GM13976 (cell line): Measurements from ENCODE around the gene PIK3AP1.
"Not testable (repeated sequence)": the region's sequence is repeated elsewhere in the genome, so short reads cannot be mapped to it uniquely, and the experiment has no call there.

ENCODE experiments used
- DNase-seq: peaks from one replicate; pipeline ENCODE4 v3.0.0; 2012; ENCODE audit warnings: low spot score
- CTCF ChIP-seq: IDR thresholded peaks from 2 replicates; pipeline ENCODE4 v1.5.1; 2012; ENCODE audit warnings: borderline replicate concordance, mild to moderate bottlenecking; ENCODE audit not compliant: insufficient read depth; ENCODE audit errors: extremely low read depth, missing control alignments, control extremely low read depth
- in situ Hi-C: fragments of 300-500 bp; cut with MboI; formaldehyde crosslinking; loops from one replicate; pipeline ENCODE4 v1.12.0; 2022; ENCODE audit warnings: low sequenced_read_pairs, mixed read lengths, inconsistent platforms; ENCODE audit not compliant: unreplicated experiment

Gene PIK3AP1

DNA sequence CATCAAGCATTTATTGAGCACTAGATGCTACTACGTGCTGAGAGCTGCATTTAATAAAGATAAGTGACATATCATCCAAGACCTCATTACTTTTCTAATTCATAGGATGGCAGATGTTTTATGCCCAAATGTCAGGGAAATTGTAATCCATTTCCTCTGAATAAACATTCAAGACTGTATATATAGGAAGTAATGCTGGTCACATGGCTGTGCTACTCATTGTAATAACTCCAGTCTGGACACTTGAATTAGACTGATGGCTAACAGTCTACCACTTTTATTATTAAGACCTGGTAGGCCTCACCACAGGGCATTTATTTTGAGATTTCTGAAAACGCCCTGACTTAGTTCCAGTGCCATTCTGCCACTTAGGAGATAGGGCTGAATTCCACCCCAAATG is 36.6 kb downstream of the PIK3AP1 start:
- TF ChIP-seq CTCF: no peak
- in situ Hi-C loops: no loop called here
- DNase-seq: no peak

GRCh38 chr10:96683065-96683464 is 37.2 kb downstream of the PIK3AP1 start:
- in situ Hi-C loops: no loop called here

GRCh38 chr10:96681524-96681923 is 38.8 kb downstream of the PIK3AP1 start:
- no peak for DNase-seq
- no peak for TF ChIP-seq CTCF
- in situ Hi-C loops: no loop called here

More at GRCh38 chr10:96683065-96683464, 37.2 kb downstream of the PIK3AP1 start:
- DNase-seq: no peak
- TF ChIP-seq CTCF: no peak

DNA sequence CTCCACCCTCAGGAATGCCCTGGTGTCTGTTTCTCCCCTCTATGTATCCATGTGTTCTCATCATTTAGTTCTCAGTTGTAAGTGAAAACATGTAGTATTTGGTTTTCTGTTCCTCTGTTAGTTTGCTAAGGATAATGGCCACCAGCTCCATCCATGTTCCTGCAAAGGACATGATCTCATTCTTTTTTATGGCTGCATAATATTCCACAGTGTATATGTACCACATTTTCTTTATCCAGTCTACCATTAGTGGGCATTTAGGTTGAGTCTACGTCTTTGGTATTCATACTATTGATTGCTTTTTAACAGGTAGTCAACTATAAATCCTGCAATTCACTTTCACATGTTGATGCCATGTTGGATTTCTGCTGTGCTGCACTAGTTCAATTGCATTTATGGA is 39.9 kb downstream of the PIK3AP1 start:
- DNase-seq, in situ Hi-C loops: not testable (repeated sequence)

DNA sequence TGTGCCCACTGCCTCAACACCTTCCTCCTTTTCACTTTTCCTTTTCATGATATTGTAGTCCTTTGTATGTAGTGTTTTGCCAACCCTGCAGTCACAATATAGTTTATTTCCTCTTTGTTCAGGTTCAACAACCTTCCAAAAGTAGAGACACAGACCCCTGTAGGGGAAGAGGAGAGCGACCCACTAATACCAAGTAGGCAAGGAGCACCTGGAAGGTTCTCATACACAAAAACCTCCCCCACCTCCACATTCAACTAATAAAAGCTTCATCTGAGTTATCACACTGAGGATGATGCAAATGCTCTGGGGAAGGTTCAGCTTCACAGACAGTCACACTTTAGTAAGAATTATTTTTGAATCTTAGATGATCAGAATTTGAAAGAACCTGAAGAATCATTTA is 41.6 kb downstream of the PIK3AP1 start:
- in situ Hi-C loops: no loop called here
- no peak for DNase-seq
- TF ChIP-seq CTCF: no peak

- TF ChIP-seq CTCF: no peak
- in situ Hi-C loops: no loop called here
- DNase-seq: no peak
Measured at GRCh38 chr10:96676272-96677112, 43.8 kb downstream of the PIK3AP1 start.

GRCh38 chr10:96675846-96676245 is 44.5 kb downstream of the PIK3AP1 start:
- no peak for DNase-seq
- in situ Hi-C loops: no loop called here
- TF ChIP-seq CTCF: no peak
